Activated B cell treated with CpG ODN at 0.5 μM for 24 hours (primary cell): Measurements from ENCODE around the gene SLC6A12. TPM values are rescaled to one million over a fixed set of nuclear protein-coding genes. Genes with fewer than 3 reads are reported as not detected.

Experiments used
- ATAC-seq: fragments of 200-7000 bp; cut with Tn5 transposase; one replicate; pipeline ENCODE4 v1.10.0; 2021; ENCODE audit warnings: low read depth, mild to moderate bottlenecking, moderate library complexity
- CTCF ChIA-PET: fragments of 350-600 bp; sonication (Branson Sonifier 250); formaldehyde crosslinking; loops from one replicate; lab custom pipeline; 2021; ENCODE audit warnings: antibody characterized with exemption; lab: Charles Lee
- POLR2A ChIA-PET: fragments of 350-600 bp; sonication (Branson Sonifier 250); formaldehyde crosslinking; loops from one replicate; lab custom pipeline; 2021; ENCODE audit warnings: antibody characterized with exemption; lab: Charles Lee
- DNase-seq: peaks from one replicate; pipeline ENCODE4 v3.0.0; 2022
- H3K27ac Mint-ChIP-seq: one replicate; pipeline ENCODE4 v1.8.0; 2020; ENCODE audit warnings: mixed read lengths
- H3K27me3 Mint-ChIP-seq: one replicate; pipeline ENCODE4 v1.8.0; 2021; ENCODE audit warnings: mixed read lengths
- H3K36me3 Mint-ChIP-seq: one replicate; pipeline ENCODE4 v1.8.0; 2021; ENCODE audit warnings: low read depth, mixed read lengths
- H3K4me1 Mint-ChIP-seq: one replicate; pipeline ENCODE4 v1.8.0; 2021; ENCODE audit warnings: mixed read lengths
- H3K4me3 Mint-ChIP-seq: one replicate; pipeline ENCODE4 v1.8.0; 2020; ENCODE audit warnings: mild to moderate bottlenecking, mixed read lengths
- H3K9me3 Mint-ChIP-seq: one replicate; pipeline ENCODE4 v1.8.0; 2020; ENCODE audit warnings: mixed read lengths
- CTCF ChIP-seq: fragments of 200-600 bp; IDR thresholded peaks from one replicate; pipeline ENCODE4 v1.8.0; 2022; ENCODE audit warnings: antibody characterized with exemption, mild to moderate bottlenecking
- intact Hi-C: fragments of 100-400 bp; cut with micrococcal nuclease; formaldehyde crosslinking; loops from one replicate; pipeline ENCODE4 v1.15.1; 2024
- total RNA-seq: library from RNA; stranded (reverse); gene quantifications from 2 replicates; pipeline ENCODE4 v1.2.3, GENCODE V29; 2022

SLC6A12 gene
- not detected in 2 replicates for total RNA-seq

- Mint-ChIP-seq H3K27ac (no peak within 1 kb of the TSS), H3K36me3 (no peaks in the 10 kb centered on the region), H3K9me3 (no peaks in the 10 kb centered on the region), H3K27me3 (peaks cover 46% of the 10 kb centered on the region), H3K4me1 (peaks cover 17% of the 10 kb centered on the region), H3K4me3 (no peak within 1 kb of the TSS)
- CTCF ChIA-PET: no interaction called here
- no peak for DNase-seq
- no peak for ATAC-seq
- intact Hi-C loops: no loop called here
- POLR2A ChIA-PET: no interaction called here
- TF ChIP-seq CTCF: no peak
Measured at GRCh38 chr12:214003-214741, at the start of gene SLC6A12. SLC6A12 (minus strand) TSS chr12:214157; CDS start chr12:209986, 4,171 bp downstream.

DNA sequence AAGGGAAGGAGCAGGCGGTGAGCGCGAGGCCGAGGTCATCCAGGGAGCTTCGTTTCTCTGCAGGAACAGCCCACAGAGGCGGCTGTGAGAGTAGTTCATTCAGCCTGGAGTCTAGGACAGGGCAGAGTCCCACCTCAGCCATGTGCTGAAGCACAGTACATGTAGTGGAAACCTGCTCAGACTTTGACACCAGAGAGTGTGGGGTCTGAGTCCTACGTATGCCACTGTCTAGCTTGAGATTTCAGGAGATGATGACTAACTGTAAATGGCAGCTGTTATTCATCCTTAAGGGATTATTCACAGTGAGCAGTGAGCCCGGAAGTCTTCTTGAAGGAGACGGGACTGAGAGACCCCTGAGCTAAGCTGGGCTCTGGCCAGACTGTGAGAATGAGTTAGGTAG is 49.6 kb upstream of the SLC6A12 start:
- DNase-seq: no peak
- no peak overlapping the region for H3K4me3 Mint-ChIP-seq
- TF ChIP-seq CTCF: no peak
- no peaks in the 10 kb centered on the region for H3K9me3 Mint-ChIP-seq
- intact Hi-C loops: no loop called here
- no peak for ATAC-seq
- CTCF ChIA-PET: no interaction called here
- H3K27me3 Mint-ChIP-seq: peaks cover 14% of the 10 kb centered on the region
- POLR2A ChIA-PET: no interaction called here
- no peaks in the 10 kb centered on the region for H3K4me1 Mint-ChIP-seq
- no peak overlapping the region for H3K27ac Mint-ChIP-seq
- no peaks in the 10 kb centered on the region for H3K36me3 Mint-ChIP-seq

- Mint-ChIP-seq H3K27ac (no peak within 1 kb of the TSS), H3K4me1 (no peaks in the 10 kb centered on the region), H3K27me3 (peaks cover 20% of the 10 kb centered on the region), H3K36me3 (no peaks in the 10 kb centered on the region), H3K4me3 (no peak within 1 kb of the TSS), H3K9me3 (no peaks in the 10 kb centered on the region)
- intact Hi-C loops: no loop called here
- TF ChIP-seq CTCF: no peak
- ChIA-PET CTCF (no interaction called here), POLR2A (no interaction called here)
- ATAC-seq (no peak), DNase-seq (no peak)
Measured at GRCh38 chr12:262817-263216, 48.9 kb upstream of the SLC6A12 start, which contains the start of gene SLC6A13. SLC6A13 (minus strand) TSS chr12:262836; CDS start chr12:260052, 2,784 bp downstream.

DNA sequence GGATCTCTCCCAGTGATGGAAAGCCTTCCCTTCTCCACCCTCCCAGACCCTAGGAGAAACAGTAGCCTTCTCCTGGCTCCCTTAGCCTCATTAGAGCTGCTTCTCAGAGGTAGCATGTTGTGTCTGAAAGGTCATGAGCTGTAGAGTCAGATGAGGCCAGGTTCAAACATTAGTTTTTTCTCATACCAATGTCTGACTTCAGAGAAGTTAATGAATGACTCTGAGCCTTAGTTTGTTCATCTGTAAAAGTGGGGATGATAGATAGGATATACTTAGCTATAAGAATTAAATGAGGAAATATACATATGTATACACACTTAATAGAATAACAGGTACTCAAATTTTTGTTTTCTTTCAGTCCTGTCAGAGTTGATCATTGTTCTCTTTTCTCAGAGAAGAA is 48.2 kb upstream of the SLC6A12 start:
- no peak overlapping the region for H3K4me3 Mint-ChIP-seq
- no peaks in the 10 kb centered on the region for H3K4me1 Mint-ChIP-seq
- DNase-seq (no peak), ATAC-seq (no peak)
- ChIA-PET CTCF (no interaction called here), POLR2A (no interaction called here)
- no peaks in the 10 kb centered on the region for H3K36me3 Mint-ChIP-seq
- intact Hi-C loops: no loop called here
- TF ChIP-seq CTCF: no peak
- no peak overlapping the region for H3K27ac Mint-ChIP-seq
- H3K9me3 Mint-ChIP-seq: no peaks in the 10 kb centered on the region
- H3K27me3 Mint-ChIP-seq: peaks cover 26% of the 10 kb centered on the region

- Mint-ChIP-seq H3K27me3 (peaks cover 46% of the 10 kb centered on the region), H3K36me3 (no peaks in the 10 kb centered on the region), H3K4me1 (no peaks in the 10 kb centered on the region), H3K27ac (no peak overlapping the region), H3K9me3 (no peaks in the 10 kb centered on the region), H3K4me3 (no peak overlapping the region)
- ATAC-seq: no peak
- CTCF ChIA-PET: interaction anchor here (0.6 kb wide), 1 partner anchor 42 kb away, joined by 3 read pairs; no protein-coding TSS in a partner anchor
- POLR2A ChIA-PET: no interaction called here
- DNase-seq: no peak
- TF ChIP-seq CTCF: no peak
- intact Hi-C loops: no loop called here
Measured at GRCh38 chr12:257521-258321, 43.8 kb upstream of the SLC6A12 start.
